ENCODE results near the gene SMIM27.
"Not testable (repeated sequence)": the region's sequence is repeated elsewhere in the genome, so short reads cannot be mapped to it uniquely, and the experiment has no call there.

The SMIM27 gene

DNA sequence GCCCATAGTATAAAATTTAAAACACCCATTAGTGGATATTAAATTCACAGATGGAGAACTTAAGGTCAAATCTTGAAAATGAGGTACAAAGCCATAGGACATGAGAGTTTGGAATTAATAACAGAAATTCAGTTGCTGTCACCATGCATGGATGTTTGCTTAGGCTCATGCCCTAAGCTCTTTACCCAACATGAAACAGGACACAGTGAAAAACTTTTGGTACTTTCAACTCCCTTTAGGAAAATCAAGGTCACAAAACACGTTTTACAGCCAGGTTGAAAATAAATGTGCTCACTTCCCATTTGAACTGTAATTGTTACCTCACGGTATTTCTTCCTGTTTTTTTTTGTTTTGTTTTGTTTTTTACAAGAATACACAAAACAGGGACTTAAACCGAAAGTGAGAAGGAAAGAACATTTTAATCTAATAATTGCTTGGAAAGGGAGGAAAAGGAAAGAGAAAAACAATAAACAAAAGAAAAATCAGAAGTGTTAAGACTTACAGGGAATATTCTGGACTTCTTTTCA is 6.3 kb downstream of the SMIM27 start:
- no peak for DNase-seq

DNA sequence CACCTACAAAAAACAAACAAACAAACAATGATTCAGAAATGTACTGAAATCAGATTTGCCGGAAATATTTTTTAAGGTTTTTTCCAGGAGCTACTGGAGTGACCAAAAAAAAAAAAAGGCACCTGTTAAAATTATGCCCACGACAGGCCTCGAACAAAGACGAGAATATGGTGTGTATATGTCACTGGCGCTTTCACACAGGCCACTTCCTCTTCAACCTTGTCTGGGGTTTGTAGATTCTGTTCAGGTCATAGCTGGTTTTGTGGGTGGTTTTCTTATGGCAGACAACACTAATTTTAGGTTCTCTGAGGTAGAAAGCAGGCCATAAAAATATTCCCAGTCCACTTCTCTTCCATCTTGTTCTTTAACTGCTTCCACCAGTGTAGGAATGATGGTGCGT is 13.8 kb downstream of the SMIM27 start:
- DNase-seq = no peak

DNA sequence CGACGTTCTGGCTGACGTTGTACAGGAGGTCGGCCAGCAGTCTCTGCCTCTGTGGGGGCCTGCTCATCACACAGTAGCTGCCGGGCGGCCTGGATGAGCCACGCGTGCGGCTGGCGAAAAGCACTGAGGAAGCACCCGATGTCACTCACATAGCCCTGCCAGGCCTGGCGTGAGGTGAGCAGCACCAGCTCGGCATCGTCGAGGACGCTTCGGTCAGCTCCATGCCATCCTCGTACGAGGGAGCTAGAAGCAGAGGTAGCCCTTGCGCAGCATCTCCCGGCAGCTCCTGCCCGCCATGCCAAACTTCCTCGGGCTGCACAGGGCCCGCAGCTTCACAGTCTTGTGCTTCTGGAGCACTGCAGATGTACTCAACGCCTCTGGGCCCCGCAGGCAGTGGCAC is 14.6 kb downstream of the SMIM27 start:
- no peak for DNase-seq

DNA sequence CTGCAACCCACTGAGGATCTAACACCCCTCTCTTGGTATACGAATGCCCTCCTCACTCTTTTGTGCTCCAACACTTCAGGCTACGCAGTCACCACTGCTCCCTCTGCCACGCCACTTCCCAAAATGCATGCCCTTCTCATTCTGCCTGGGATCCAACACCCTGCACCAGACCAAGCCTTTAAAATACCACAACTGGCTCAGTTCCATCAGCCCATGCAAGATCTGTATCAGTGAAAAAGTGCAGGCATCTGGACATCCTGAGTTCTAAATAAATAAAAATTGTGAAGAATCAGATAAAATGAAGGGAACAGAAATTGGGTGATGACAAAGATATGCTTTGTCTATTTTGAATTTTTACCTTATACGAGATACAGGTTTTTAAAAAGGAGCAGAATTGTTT is 18.1 kb downstream of the SMIM27 start:
- no peak for DNase-seq

DNA sequence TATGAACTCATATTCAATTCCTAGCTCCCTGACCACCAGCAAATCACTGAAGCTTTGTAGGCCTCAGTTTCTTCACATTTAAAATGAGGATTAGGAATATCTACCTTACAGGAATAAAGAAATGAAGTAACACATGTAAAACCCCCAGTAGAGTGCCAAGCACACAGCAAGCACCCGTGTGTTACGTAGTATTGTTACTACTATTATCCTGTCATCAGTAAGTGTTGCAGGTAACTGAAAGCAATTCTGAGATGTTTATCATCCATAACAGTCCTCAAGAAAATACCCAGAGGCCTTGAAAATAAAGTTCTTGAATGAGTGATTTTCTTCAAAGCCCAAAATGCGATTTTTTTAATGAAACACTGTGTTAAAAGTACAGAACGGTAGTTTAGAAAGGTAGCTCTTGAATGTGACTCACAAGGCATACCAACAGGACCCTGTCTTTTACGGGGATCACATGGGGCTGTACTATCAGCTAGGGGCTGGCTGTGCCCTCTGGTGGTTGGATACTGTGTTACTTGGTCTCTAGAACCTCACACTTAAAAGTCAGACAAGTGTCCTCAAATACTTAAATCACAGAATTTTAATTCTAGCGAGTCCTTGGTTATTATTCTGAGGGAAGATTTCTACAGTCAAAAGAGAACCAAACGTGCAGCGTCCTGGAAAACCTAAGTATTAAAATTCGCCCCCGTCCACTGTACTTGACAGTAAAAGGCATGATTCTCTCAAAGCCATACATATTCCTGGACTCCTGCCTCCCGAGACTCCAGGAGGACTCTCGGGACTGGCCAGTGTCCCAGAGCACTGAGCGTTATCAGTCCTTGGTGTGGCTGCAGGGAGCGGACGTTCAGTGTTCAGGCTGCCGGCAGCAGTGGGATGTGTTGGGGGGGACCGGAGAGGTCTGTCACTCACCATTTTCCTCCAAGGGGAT is 20.1 kb downstream of the SMIM27 start:
- peak; percentile 87 for DNase-seq

DNA sequence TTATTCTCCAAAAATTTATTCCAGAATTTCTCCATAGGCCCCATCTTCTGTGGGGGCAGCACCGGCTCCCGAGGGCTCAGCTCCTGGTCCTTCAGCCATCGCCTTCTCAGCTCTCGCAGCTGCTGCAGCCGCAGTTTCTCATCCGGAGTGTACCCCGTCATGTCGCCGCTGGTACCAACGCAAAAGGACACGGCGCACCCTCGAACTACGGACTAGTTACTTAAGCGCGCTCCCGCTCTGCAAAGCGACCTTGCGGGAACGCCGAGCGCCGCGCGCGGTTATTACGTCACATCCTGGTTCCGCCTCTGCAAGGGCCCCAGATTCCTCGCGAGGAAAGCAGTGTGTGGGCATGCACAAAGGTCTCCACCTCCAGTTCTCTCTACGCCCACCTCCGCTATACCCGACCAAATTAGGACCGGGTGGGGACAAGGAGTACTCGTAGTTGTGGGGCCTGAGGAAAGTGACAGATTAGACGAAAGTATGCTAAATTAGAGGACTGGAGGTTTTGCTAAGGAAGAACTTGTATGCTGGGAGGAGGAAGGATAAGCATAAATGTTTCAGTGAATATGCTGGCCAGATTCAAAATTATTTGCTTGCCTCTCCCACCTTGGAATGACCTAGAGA is 20.9 kb downstream of the SMIM27 start, which contains the start of gene NDUFB6:
TSS of gene NDUFB6 (minus strand) at position 260 of the 624 bp plus-strand sequence. CDS start at position 161, 99 bp downstream.
- peak; percentile 96 for DNase-seq

DNA sequence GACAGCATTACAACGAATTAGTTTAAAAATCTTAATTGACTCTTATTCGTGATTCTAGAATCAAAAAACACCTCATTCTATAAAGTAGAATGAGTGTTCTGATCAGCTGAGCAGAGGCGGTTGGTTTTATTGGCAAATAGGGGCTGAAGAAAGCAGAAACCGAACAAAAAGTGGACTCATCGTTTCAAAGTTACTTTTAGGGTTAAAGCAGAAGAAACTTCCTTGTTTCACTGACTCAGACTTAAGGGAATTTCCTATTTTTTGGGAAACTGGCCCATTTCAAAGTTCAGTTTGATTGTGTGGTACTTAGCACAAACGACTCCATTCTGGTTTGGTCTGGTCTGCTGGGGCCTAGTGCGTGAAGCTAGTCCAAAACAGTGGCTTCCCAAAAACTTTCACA is 21.7 kb downstream of the SMIM27 start:
- no peak for DNase-seq

DNA sequence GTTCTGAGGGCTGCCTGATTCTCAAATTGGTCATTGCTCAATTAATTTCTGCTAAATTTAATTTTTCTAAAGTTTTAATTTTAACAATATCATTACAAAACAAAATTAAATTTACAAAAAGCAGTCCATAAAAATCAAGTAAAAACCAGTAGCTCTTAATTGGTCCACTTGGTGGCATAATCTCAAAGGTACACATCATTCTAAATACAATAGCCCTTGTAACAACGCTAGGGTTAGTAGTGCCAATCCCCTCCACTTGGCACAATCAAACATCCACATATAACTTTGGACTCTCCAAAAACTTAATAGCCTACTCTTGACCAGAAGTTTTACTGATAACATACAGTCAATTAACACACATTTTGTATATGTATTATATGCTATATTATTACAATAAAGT is 22.7 kb downstream of the SMIM27 start:
- DNase-seq = no peak

DNA sequence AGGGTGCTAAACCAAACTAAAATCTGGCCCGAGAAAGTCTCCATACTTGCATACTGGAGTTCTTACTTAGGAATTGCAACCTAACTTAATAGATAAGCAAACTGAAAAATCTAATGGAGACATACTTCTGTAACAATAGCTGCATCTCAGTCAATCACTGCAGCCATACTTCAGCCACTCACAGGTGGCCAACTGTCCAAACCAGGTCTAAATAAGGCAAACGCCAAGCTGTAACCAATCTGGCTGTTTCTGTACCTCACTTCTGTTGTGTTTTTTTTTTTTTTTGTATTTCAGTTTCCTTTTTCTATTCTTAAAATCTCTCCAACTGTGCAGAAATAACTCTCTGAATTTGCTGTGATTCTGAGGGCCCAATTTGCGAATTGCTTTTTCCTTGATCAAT is 25.2 kb downstream of the SMIM27 start:
- DNase-seq = no peak

DNA sequence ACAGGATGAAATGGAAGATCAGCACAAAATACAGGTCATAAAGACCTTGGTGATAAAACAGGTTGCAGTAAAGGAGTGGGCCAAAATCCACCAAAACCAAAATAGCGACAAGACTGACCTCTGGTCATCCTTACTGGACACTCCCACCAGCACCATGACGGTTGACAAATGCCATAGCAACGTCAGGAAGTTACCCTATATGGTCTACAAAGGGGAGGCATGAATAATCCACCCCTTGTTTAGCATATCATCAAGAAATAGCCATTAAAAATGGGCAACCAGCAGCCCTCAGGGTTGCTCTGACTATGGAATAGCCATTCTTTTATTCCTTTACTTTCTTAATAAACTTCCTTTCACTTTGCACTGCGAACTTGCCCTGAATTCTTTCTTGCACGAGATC is 26.8 kb downstream of the SMIM27 start:
- DNase-seq = no peak

DNA sequence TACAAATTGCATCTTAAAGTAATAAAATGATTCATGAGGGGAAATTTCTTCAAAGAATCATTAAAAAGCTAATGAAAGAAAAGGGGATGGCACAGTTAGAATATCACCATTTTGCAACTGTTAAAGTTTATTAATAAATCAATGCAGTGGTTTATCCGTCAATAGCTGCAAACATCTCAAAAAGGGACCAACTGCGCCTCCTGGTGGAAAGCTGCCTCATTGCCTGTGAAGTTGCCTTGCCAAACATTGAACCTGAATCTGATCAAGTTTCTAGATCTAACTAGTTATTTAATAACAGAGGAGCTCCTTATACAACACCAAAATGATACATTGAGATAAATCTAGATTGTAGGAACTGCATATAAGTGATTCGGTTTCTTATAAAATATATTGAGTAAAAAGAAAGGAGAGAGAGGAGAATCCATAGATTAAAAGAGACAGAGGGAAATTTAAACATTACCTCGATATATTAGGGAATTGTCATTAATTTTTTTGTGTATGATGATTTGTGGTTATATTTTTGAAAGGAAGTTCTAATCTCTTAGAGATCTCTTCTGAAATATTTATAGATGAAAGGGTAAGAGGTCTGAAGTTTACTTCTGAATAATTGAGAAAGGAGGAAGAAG is 27.7 kb downstream of the SMIM27 start:
- peak; percentile 71 for DNase-seq

DNA sequence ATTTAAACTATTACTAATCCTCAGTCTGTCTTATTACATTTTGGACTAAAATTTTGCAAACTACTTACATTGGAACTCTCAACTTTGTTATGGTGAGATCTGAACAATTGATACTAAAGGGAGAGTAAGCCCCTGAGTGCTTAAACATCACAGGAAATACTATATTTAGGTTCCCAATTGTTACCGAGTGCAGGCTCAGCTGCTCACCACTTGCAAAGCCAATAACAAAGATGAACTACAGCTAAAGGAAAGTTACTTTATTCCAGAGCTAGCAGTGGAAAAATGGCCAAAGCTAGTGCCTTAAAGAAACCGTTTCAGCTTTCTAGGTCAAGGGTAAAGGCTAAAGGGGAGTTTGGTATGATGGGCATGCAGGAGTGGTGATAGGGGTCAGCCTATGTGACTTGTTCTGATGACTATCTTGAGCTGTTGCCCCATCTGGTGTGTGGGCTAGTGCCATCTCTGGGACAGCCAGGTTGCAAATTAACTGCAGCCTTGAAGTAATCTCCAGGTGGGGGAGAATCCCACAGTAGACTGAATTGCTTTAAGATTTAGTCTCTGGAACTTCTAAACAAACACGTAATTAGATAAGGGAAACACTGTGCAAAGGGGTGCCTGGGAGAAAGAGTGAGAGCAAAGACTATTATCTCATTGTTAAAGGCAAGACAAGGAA is 28.6 kb downstream of the SMIM27 start:
- DNase-seq = no peak

DNA sequence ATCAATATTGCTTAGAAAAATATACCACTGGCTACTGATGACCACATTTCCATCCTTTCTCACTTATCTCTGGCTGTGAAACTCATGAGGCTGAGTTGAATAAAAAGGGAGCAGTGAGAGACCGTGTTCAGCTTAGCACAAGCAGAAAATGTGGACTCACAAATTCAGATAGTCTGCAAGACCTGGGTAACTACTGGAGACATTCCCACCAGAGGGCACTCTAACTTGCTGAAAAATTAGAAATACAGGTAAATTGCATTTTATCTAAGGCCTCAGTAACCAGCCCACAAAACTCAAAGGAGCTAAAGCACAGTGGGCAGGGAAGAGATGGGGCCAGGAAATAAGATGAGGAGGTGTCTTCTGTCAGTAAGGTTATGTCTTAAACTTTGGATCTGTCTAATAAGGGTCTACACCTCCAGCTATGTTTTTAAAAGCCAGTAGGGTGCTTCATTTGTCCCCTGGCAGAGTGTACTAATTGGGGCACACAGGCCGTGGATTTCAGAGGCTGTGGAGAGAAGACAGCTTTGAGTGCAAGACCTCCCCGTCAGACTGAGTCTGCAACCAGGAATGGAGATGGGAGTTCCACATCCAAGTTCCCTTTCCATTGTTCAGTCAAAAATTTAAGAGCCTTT is 29.5 kb downstream of the SMIM27 start:
- DNase-seq = peak; percentile 51

DNA sequence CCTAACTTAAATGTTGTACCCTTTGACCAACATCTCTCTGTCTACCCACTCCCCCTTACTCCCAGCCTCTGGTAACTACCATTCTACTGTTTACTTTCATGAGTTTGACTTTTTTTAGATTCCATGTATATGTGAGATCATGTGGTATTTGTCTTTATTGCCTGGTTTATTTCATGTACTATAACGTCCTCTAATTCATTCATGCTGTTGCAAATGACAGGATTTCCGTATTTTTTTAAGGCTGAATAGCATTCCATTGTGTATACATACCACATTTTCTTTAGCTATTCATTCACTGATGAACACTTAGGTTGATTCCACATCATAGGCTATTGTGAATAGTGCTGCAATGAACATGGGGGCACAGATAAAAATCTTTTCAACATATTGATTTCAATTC is 32.7 kb downstream of the SMIM27 start:
- no peak for DNase-seq

DNA sequence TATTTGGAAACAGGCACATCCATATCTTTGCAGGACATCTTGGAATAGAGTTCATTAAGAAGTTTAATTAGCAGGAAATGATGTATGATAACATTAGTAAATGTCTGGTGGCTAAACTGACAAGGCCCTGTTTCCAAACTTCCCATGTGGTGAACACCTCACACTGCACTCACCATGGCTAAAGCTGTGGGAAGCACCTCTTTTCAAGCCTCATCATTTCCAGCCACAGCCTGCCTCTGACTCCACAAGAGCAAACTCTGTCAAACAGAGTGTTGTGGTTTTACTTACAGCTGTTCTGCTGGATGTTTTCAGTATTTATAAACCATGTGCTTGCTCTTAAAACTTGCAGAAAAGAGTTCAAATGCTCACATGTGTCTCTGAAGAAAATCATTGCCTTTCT is 35.8 kb downstream of the SMIM27 start:
- peak; percentile 21 for DNase-seq

DNA sequence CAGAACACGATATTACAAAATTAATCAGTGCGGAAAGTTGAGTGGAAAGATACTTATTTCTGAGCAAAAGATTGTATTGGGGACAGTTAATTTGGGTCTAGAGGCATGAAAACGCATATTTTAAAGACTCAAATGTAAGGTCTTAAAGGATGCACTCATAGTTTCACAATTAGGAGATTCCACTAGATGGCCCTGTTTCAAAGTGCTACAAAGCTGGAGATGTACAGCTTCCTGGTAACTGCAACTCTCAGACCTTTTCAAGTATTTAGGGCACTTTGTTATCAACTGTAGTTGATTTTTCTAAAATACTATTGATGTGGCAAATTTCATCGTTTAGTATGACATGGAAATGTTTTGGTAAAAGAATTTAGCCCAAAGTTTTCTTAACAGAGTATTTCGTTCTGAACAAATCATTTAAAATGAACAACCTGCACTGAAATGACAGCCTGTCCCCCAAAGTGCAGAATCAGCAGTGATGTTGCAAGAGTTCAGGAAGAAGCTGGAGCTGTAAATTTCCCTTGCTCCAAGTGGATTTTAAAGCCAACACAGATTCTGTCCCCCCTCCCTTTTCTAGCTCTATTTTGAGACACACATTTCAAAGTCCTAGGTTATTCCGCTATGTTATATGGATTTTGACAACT is 37.1 kb downstream of the SMIM27 start:
- DNase-seq = peak; percentile 30

DNA sequence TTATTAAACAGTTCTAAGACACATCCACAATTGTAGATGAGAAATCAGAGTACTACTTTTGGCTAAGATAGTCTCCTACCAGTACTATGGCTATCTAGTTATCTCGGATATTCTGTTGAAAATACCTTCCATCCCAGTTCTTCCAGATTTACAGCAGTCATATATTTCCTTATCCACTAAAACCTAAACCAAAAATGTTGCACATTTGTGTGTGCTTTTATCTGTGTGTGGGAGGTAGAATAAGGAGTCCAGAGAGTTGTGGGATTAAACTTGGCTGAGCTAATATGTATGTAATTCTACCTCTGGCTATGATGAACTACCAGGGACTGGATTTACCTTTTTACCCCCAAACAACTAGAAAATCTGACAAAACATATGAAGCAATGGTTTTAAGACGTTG is 38.3 kb downstream of the SMIM27 start:
- DNase-seq = no peak

DNA sequence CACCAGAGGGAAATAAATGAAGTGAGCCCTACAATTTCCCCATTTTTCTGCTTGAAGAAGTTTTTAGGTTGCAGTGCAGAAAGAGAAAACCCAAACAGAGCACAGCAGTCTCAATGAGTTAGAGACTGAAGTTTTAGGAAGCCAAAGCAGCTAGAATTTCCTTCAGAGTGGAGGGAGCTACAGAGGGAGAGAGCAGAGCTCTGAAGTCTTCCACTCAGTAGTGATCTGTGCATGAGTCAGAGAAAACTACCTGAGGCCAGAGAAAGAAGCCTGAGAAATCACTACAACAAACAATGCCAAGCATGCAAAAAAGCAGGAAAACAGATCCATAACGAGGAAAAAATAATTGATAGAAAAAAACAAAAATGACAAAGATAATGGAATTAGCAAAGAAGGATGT is 38.8 kb downstream of the SMIM27 start:
- no peak for DNase-seq

DNA sequence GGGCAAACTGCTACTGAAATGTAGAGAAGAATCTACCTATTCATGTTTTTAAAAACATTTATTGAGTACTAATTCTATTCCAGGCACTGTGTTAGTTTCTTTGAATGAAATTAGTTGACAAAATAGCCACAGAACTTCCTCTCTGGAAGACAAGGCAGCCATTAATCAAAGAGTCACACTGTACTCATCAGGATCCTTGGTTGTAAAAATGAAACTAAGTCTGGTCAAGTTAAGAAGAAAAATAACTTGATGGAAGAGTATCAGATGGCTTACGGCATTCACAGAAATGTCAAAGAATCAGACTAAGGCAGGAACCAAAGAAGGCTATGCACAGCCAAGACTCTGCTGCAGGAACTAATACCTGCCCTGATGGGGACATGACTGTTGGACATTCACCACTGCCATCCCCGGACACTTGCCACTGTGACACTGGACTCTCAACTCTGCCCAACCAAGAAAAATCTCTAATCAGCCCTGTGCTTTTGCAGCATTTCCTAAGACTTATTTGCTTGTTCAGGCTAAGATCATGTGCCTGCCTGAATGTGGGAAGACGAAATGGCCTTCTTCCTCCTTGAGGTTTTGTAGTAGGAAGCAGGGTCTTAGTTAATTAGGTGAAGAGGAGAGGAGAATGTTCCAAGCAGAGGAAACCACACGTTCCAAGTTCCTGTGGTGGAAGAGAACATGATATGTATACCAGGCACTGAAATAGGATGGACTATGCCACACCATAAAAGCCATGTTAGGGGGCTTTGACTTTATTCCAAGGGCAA is 44.2 kb downstream of the SMIM27 start:
- DNase-seq = peak; percentile 17

DNA sequence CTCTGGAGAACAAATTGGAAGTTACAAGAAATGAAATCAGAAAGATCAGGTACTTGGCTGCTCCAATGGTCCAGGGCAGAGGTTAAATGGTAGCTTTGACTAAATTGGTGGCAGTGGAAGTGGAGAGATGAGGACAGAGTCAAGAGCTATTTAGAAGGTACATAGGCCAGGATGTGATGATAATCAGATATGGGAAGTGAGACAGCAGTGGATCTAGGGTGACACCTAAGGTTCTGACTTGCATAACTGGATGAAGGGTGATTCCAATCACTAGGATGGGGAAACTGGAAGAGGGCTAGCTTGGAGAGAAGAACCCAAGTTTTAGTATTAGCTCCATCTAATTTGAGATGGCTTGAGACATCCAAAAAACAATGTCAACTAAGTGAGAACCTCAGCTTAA is 44.8 kb downstream of the SMIM27 start:
- DNase-seq = no peak

DNA sequence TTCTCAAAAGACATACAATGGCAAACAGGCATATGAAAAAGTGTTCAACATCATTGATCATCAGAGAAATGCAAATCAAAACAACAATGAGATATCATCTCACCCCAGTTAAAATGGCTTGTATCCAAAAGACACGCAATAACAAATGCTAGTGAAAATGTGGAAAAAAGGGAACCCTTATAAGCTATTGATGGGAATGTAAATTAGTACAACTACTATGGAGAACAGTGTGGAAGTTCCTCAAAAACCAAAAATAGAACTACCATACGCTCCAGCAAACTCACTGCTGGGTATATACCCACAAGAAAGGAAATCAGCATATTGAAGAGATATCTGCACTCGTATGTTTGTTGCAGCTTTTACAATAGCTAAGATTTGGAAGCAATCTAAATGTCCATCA is 46.9 kb downstream of the SMIM27 start:
- DNase-seq = not testable (repeated sequence)
